Right lung (tissue), 5 donors: ENCODE data around the gene GGA1. TPM values are rescaled to one million over a fixed set of nuclear protein-coding genes. Genes with fewer than 3 reads are reported as not detected.
"Not testable (repeated sequence)": the region's sequence is repeated elsewhere in the genome, so short reads cannot be mapped to it uniquely, and the experiment has no call there.

ENCODE experiments used
- DNase-seq, 2 donors: peaks; one replicate each; pipeline ENCODE4 v3.0.0-alpha.2; 2013
- polyA plus RNA-seq, 5 donors: library from polyadenylated mRNA; unstranded; fragments of 120-200 nt; gene quantifications; one replicate each; pipeline versions ENCODE4 v1.2.1 to v1.2.3, GENCODE V29; 2013; ENCODE audit warnings: inconsistent platforms in 1 of 5, low replicate concordance in 1 of 5; ENCODE audit not compliant: insufficient read length in 5 of 5, insufficient read depth in 1 of 5

Gene GGA1
- polyA plus RNA-seq, 5 donors: 43.5 to 62.6 (median 55.2) TPM

GRCh38 chr22:37569009-37569920 is 39.4 kb upstream of the GGA1 start:
- DNase-seq: peak in 1 of 2 donors; percentile 59

GRCh38 chr22:37569921-37570660 is 38.5 kb upstream of the GGA1 start:
- DNase-seq: no peak

GRCh38 chr22:37570661-37570976 is 38.0 kb upstream of the GGA1 start:
- DNase-seq: no peak

GRCh38 chr22:37571258-37571991 is 37.2 kb upstream of the GGA1 start:
- DNase-seq: no peak

GRCh38 chr22:37571992-37572373 is 36.7 kb upstream of the GGA1 start:
- DNase-seq: no peak

- no peak for DNase-seq
Observed at GRCh38 chr22:37575490-37576003, 33.1 kb upstream of the GGA1 start.

- no peak for DNase-seq
Observed at GRCh38 chr22:37578002-37578401, 30.6 kb upstream of the GGA1 start.

GRCh38 chr22:37581504-37581903 is 27.1 kb upstream of the GGA1 start:
- no peak for DNase-seq

GRCh38 chr22:37582526-37582925 is 26.1 kb upstream of the GGA1 start:
- no peak for DNase-seq

GRCh38 chr22:37588546-37589215 is 20.0 kb upstream of the GGA1 start:
- no peak for DNase-seq

- DNase-seq: no peak
Observed at GRCh38 chr22:37589636-37590035, 19.0 kb upstream of the GGA1 start.

- not testable (repeated sequence) for DNase-seq
Observed at GRCh38 chr22:37591081-37591480, 17.6 kb upstream of the GGA1 start.

GRCh38 chr22:37591823-37592404 is 16.7 kb upstream of the GGA1 start:
- no peak for DNase-seq

GRCh38 chr22:37594237-37594636 is 14.4 kb upstream of the GGA1 start:
- DNase-seq: no peak

- DNase-seq: no peak
Observed at GRCh38 chr22:37599153-37599552, 9.5 kb upstream of the GGA1 start.

GRCh38 chr22:37601203-37601539 is 7.5 kb upstream of the GGA1 start:
- DNase-seq: no peak

GRCh38 chr22:37601540-37602442 is 6.8 kb upstream of the GGA1 start:
- peak in 1 of 2 donors; percentile 60 for DNase-seq

- not testable (repeated sequence) for DNase-seq
Observed at GRCh38 chr22:37602546-37603277, 5.9 kb upstream of the GGA1 start.

- no peak for DNase-seq
Observed at GRCh38 chr22:37604074-37604473, 4.6 kb upstream of the GGA1 start.

- no peak for DNase-seq
Observed at GRCh38 chr22:37604875-37605274, 3.8 kb upstream of the GGA1 start.
